ENCODE measurements around the gene GPR143. TPM values are rescaled to one million over a fixed set of nuclear protein-coding genes. Genes with fewer than 3 reads are reported as not detected.

GPR143 gene
- total and polyA plus RNA-seq, 2 donors (not counting 3 experiments of a cell fraction or from before 2014, with no cell fraction given), result 9.3 to 17.7 TPM

DNA sequence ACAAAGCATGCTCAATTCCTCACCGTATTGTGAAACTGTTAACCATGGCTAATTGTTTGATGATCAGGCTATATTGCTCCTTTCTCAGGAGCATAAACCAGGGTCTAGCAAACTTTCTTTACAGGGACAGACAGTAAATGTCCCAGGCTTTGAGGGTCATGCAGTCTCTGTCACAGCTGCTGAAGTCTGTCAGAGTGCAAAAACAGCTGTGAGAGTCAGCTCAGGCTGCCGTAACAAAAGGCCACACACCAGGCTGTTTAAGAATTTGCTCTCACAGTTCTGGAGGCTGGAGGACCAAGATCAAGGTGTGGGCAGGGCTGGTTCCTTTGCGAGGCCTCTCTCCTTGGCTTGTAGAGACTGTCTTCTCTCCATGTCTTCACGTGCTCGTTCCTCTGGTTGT lies 75.6 kb downstream of the GPR143 start:
- ChIA-PET CTCF (no interaction called here), POLR2A (no interaction called here)
- Histone ChIP-seq H3K79me2 (ENCODE audit: control insufficient read depth, insufficient read depth, low read length) (no peaks in the 10 kb centered on the region), H2AFZ (ENCODE audit: low read depth, low read length) (no peak overlapping the region), H3K9me1 (replicated peaks; ENCODE audit: control insufficient read depth, extremely low read depth, insufficient read depth, low read length) (no peaks in the 10 kb centered on the region), H3K36me3 (ENCODE audit: control insufficient read depth in 2 of 2, extremely low read depth in 1 of 2, insufficient read depth in 2 of 2, low read length in 2 of 2) (peaks cover 0 to 1% of the 10 kb centered on the region in 2 experiments), H3K27me3 (ENCODE audit: control insufficient read depth in 2 of 2, insufficient read depth in 2 of 2, low read length in 2 of 2) (no peaks in the 10 kb centered on the region), H4K20me1 (replicated peaks; ENCODE audit: control insufficient read depth, extremely low read depth, insufficient read depth, low read length) (no peaks in the 10 kb centered on the region), H3K9ac (replicated peaks; ENCODE audit: extremely low read depth, insufficient read depth, low read length) (no peak overlapping the region), H3K27ac (ENCODE audit: insufficient read depth, low read depth, low read length) (no peak overlapping the region), H3K4me3 (replicated peaks in 1 of 3; ENCODE audit: insufficient read depth in 1 of 3, low read depth in 1 of 3, low read length in 3 of 3) (no peak overlapping the region), H3K9me3 (replicated peaks; ENCODE audit: control insufficient read depth, insufficient read depth, low read length) (no peaks in the 10 kb centered on the region), H3K4me2 (ENCODE audit: insufficient read depth, low read length) (no peak overlapping the region), H3K4me1 (ENCODE audit: control insufficient read depth, extremely low read depth, insufficient read depth, low read length) (no peaks in the 10 kb centered on the region)
- TF ChIP-seq POLR2AphosphoS5 (IDR thresholded peaks at IDR 0.05; ENCODE audit: insufficient read depth, low read depth, low read length), result no peak
- TF ChIP-seq EZH2 (IDR thresholded peaks at IDR 0.05; ENCODE audit: borderline replicate concordance, low read depth, low read length, severe bottlenecking), result no peak
- TF ChIP-seq FOS (IDR thresholded peaks at IDR 0.05; ENCODE audit: borderline replicate concordance, insufficient read depth, low read length), result no peak
- no peak for TF ChIP-seq JUN (IDR thresholded peaks at IDR 0.05; ENCODE audit: borderline replicate concordance, insufficient read depth, insufficient read length, low read depth)
- no peak for TF ChIP-seq GATA2 (IDR thresholded peaks at IDR 0.05; ENCODE audit: insufficient read depth, insufficient read length, low read depth, low read length)
- TF ChIP-seq MYC (IDR thresholded peaks at IDR 0.05; ENCODE audit: low read depth, low read length), result no peak
- TF ChIP-seq POLR2A (IDR thresholded peaks at IDR 0.05; ENCODE audit: low read depth, low read length), result no peak
- TF ChIP-seq, protein P1, sequence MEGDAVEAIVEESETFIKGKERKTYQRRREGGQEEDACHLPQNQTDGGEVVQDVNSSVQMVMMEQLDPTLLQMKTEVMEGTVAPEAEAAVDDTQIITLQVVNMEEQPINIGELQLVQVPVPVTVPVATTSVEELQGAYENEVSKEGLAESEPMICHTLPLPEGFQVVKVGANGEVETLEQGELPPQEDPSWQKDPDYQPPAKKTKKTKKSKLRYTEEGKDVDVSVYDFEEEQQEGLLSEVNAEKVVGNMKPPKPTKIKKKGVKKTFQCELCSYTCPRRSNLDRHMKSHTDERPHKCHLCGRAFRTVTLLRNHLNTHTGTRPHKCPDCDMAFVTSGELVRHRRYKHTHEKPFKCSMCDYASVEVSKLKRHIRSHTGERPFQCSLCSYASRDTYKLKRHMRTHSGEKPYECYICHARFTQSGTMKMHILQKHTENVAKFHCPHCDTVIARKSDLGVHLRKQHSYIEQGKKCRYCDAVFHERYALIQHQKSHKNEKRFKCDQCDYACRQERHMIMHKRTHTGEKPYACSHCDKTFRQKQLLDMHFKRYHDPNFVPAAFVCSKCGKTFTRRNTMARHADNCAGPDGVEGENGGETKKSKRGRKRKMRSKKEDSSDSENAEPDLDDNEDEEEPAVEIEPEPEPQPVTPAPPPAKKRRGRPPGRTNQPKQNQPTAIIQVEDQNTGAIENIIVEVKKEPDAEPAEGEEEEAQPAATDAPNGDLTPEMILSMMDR (IDR thresholded peaks at IDR 0.05; ENCODE audit: extremely low read depth in 1 of 2, insufficient read depth in 1 of 2, low read depth in 1 of 2, low read length in 2 of 2), result no peak
- TF ChIP-seq, protein P2, sequence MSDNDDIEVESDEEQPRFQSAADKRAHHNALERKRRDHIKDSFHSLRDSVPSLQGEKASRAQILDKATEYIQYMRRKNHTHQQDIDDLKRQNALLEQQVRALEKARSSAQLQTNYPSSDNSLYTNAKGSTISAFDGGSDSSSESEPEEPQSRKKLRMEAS (IDR thresholded peaks at IDR 0.05; ENCODE audit: insufficient read depth, insufficient read length), result no peak
- FAIRE-seq (no peak), DNase-seq (ENCODE audit: low read depth, low spot score) (no peak)
- dilution Hi-C loops (cut with MboI; ENCODE audit: extremely low pct_ligation_motif_present, low sequenced_read_pairs), result no loop called here
- no TSS peak for BruUV-seq (replicated peaks)
- intact Hi-C loops (cut with micrococcal nuclease), result no loop called here
